DMS114 treated with DMSO at 0.1 percent for 48 hours (cell line): ENCODE data around the gene OGFR.

Experiments used
- DNase-seq: peaks from one replicate; lab custom pipeline; 2025; ENCODE audit not compliant: unreplicated experiment; lab: John Stamatoyannopoulos, UW

Gene OGFR

GRCh38 chr20:62856931-62857619 is 52.4 kb downstream of the OGFR start:
- no peak for DNase-seq

GRCh38 chr20:62858058-62858830 is 53.6 kb downstream of the OGFR start:
- no peak for DNase-seq

- DNase-seq: no peak
These were observed 55.1 kb downstream of the OGFR start for GRCh38 chr20:62859721-62860120.

GRCh38 chr20:62860391-62860923 is 55.8 kb downstream of the OGFR start:
- DNase-seq: peak; percentile 24

- no peak for DNase-seq
These were observed 56.5 kb downstream of the OGFR start for GRCh38 chr20:62860924-62861691.

- peak; percentile 43 for DNase-seq
These were observed 57.2 kb downstream of the OGFR start, which contains the start of gene TCFL5 for GRCh38 chr20:62861726-62862336. TSS of gene TCFL5 (minus strand) at chr20:62861822. CDS start at chr20:62861670, 152 bp downstream.
